Limb (tissue), 2 donors: ENCODE data around the gene OSBPL2.

Experiments used
- DNase-seq, 2 donors: peaks; one replicate each; pipeline ENCODE4 v3.0.0-alpha.2; 2016; ENCODE audit errors: extremely low spot score in 2 of 2

OSBPL2 gene

DNA sequence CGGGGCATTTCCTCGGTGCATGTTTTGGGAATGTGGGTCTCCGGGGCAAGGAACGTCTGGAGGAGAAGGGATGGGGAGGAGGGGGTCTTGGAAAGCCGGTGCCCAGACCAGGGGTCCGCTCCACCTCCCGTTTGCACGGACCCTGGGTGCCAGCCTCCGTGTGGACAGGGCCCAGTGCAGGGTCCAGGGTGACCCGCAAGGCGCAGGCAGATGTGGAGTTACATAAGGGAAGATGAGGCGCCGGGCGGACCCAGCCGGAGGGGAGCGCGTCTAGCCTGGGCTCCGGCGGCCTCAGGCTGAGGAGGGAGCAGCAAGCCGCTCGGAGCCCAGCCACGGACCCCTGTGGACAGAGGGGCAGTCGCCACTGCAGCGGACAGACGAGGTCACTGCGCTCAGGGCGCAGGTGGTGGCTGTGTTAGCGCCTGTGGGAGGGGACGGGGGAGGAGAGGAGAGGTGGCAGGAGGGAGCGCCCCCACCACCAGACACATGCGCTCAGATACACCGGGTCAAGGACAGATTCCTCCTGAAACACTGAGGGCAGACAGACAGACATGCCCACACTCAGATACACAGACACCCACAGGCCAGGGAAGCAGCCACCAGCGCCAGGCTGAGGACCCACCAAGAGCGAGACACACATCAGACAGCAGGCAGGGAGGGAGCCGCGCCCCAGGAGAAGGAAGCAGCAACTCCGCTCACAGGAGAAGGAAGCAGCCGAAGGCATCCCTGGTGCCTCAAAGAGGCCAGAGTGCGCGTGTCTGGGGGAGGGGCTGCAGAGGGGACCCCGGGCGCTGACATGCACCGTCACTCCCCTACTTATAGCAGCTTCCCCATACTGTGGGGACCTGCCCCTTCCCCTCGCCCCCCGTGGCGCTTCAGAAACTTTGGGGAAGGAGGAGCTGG, 17.4 kb upstream of the OSBPL2 start:
- DNase-seq, result no peak

DNA sequence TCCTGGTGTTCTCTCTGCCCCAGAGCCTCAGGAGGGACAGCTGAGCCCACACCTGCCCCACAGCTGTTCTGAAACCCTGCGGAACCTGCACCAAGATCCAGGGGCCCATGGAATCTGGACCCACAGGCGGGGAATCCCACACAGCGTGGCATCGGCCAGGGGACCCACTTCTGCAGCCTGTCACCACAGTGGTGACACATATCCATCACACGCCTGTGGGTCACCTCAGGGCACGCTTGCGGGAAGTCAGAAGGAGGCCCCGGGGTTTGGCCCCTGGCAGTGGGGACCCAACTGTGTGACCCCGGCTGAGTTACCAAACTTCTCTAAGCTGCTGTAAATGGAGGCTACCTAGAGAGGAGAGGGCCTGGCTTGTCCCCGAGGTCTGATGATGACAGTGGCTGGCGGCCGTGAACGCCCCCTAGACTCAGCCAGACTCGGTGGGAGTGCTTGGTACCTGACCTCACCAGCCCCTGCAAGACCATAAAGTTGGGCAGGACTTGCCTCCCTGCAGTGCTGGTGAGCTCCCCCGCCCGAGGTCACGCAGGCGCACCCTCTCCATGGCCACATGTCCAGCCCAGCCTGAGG, 16.0 kb upstream of the OSBPL2 start:
- no peak for DNase-seq

DNA sequence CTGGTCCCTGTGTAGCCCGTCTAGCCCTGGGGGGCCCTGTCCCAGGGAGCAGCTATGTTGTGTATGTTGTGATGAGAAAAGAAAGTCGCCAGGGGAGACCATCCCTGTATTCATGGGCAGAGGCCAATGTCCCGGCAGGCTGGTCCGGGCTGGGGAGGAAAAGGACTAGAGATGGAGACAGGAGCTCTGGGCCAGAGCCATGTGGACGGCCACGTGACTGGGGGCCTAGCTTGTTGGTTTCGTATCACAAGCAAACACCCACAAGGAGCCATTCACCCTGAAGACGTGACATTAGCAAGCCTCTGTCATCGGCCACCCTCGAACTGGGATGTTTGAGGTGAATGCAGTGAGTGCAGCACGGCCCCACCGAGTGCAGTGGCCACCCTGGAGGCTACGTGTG, 15.3 kb upstream of the OSBPL2 start:
- DNase-seq, result no peak

DNA sequence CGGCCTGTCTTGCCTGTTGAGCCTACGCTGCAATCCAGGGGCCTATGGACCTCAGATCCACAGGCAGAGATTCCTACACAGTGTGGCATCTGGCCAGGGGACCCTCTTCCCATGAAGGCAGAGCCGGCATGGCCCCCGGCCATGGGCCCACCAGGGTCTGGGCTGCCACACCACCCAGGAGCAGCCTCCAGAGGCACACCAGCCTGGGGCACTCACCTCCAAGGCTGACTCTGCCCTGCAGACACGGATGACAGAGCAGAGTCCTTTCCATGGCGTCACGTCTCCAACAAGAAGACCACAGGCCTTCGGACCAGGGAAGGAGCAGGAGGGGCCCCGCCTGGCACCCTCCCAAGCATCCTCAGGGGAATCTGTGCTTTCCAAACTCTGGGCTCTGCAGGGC, 14.8 kb upstream of the OSBPL2 start:
- no peak for DNase-seq

DNA sequence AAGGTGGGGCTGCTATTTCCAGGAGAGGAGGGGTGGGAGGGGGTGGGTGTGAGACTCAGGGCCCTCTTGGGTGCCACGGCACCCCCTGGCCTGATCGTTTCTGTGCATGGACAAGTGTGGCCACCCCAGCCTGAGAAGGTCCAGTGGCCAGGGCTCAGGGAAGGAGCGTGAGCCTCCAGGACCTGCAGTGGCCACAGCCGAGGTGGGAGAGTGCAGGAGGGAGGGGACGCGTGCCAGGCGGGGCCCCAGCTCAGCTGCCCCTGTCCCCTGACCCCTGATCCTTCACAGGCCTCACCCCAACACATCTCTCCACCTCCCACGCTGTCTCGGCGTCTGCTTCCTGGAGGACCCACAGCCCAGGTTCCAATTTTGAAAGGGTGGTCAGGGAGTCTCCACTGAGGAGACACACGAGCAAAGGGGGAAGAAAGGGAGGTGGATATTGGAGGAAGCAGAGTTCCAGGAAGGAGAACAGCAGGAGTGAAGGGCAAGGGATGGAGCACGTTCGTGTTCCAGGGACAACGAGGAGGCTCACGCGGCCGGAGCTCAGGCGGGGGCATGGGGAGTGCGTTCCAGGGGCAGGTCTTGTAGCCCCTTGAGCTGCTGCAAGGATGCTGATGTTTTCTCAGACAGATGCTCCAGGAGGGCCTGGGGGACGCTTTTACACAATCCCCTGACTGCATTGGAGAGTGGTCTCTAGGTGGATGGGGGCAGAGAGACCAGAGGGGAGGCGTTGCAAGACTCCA, 14.0 kb upstream of the OSBPL2 start:
- no peak for DNase-seq

DNA sequence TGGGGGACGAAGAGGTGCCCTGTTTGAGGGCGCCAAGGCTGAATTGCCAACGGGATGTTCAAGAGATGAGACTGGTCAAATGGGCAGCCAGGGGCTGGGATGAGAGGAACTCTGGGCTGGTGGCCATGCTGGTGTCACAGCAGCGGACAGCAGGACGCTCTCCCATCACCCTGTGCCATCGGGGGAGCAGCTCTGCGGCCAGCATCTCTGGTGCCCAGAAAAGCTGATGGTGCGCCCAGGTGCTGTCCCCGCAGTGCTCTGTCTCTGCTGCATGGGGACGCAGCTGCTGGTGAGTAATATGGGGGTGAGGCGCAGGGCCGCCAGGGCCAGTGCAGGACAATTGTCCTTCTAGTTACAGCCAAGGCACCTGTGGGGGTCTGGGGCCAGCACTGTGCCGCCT, 13.3 kb upstream of the OSBPL2 start:
- no peak for DNase-seq

DNA sequence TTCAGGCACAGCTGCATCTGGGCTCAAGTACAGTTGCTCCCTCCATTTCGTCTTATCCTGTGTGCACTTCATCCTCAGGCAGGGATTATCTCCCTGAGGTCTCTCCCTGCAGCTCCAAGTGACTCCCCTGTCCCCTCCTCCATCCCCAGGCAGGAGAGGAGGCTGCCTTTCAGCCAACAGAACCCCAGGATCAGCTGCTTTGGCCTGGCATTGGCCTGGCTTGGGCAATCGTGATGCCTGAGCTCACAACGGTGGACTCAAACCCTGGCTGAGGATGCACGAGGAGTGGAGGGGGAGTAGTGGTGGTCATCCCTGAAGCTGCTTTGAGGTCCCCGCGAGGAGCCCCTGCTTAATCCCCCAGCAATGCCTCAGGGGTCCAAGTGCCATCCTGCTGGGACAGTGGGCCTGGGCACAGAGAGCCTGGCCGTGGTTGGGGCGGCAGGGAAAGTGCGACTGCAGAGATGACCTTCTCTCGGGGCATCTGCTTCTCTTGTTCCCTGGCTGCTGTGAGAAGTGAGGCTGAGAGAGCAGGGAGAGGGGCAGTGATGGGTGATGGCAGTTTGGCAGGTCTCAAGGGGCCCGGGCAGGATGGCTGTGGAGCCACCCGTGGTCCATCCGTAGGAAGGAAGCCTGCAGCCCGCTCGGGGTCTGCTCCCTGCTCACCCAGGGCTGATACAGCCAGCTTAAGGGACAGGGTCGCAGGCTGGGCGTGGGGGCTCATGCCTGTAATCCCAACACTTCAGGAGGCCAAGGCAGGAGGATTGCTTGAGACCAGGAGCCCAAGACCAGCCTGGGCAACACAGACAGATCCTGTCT, 12.3 kb upstream of the OSBPL2 start:
- DNase-seq, result no peak

DNA sequence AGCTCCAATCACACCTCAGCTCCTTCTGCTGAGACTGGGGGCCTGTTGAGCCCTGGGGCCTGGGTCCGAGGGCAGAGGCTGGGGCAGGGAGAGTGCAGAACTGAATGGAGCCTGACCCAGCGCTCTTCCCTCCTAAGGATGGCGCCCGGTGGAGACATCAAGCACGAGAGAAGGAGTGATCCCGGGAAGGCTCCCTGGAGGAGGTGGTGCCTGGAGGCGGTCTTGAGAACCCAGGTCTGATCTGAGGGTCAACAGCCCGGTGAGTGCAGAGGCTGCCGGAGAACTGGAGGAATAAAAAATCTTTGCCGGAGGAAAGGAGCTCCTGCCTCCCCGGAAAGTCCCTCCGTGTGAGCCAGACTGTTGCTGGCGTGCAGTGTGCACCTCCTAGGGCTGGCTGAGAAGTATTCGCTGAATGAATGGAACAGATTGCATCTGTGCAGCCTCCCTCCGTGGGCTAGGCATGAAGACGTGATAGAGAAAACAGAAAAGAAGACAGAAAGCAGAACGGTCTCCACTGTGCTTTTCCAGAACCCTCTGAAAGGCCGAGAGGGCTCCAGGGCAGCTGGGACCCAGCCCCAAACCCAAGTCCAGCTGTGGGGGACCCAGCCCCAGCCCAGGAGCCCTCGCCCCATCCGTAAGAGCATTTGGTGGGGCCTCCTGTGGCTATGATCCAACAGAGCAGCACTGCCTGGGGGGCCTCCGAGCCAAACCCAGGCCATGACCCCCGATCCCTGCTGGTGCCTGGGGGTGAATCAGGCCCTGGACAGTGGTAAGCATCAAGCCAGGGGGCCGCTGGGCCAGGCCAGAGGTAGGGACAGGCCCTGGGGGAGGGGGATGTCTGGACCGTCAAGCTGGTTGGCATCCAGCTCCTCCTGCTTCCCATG, 11.4 kb upstream of the OSBPL2 start:
- DNase-seq, result no peak

DNA sequence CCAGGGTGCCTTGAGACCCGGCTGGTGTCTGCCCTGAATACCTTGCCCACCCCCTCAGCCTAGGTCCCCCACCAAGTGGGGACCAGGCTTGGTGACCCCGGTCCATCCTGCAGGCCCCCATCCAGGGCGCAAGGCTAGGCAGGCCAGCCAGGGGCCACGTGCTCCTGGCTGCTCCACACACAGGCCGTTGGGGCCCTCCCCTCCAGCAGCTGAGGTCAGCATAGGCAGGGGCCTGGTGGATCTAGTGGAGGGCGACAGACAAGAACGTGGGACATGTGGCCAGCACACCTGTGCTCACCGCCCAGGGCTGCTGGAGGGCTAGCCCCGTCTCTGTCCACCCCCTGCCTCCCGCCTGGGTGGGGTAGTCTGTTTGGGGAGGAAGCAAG, 10.7 kb upstream of the OSBPL2 start:
- DNase-seq, result no peak

DNA sequence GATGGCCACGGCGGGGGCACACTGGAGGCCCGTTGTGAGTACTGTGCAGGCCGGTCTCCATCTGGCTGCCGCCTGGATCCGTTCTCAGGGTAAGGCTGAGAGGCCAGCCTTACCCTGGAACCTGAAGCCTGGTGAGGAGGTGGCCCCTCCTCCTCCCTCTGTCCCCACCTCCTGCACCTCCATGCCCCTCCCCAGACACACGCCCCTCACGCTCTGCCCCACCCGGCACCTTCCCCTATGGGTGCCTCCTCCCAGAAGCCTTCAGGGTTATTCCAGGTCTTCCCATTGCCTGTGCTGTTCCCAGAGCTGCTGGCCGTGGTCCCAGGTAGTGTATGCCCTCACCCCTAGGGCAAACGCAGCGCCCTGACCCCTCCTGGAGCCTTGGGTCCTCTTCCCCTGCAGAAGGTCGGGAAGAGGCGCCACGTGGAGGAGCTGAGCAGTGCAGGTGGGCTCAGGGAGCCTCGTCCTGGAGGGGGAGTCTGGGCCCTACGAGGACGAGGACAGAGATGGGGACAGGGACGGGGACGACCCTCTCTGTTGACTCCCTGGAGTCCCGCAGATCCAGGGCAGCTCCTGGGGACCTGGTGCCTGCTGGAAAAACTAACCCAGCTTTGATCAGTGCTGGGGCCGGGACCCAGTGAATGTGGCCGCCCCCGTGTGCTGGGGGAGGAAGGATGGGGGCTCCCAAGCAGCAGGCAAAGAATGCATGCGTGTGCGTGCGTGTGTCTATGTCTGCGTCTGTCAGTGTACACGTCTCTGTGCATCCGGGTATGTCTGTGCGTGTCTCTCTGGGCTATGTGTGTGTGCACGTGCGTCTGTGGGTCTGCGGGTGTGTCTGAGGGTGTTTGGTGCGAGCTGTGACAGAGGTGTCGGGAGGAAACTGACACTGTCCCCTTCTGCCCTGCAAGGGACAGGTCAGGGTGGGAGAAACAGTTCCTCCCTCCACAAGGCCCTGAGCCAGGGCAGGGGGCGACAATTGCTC, 10.1 kb upstream of the OSBPL2 start:
- no peak for DNase-seq

DNA sequence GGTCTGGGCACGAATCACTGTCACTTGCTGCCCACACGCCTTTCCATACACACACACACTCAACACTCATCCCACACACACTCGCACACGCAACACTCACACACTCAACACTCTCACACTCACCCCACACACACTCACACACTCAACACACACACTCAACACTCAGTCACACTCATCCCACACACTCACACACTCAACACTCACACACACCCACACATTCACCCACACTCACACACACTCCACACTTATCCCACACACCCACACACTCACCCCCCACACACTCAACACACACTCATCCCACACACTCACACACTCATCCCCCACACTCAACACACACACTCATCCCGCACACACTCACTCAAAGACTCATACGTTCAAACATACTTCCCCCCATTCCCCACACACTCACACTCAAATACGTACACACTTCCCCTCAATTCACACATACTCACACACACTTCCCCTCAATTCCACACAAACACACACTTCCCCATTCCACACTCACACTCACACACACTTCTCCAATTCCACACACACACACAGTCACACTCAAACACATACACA, 9.3 kb upstream of the OSBPL2 start:
- no peak for DNase-seq

DNA sequence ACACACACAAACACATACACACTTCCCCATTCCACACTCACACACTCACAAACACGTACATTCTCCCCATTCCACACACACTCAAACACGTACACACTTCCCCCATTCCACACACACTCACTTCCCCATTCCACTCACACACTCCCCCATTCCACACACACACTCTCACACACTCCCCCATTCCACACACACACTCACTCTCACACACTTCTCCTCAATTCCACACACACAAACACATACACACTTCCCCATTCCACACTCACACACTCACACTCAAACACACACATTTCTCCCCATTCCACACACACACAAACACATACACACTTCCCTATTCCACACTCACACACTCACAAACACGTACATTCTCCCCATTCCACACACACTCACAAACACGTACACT, 8.7 kb upstream of the OSBPL2 start:
- no peak for DNase-seq

DNA sequence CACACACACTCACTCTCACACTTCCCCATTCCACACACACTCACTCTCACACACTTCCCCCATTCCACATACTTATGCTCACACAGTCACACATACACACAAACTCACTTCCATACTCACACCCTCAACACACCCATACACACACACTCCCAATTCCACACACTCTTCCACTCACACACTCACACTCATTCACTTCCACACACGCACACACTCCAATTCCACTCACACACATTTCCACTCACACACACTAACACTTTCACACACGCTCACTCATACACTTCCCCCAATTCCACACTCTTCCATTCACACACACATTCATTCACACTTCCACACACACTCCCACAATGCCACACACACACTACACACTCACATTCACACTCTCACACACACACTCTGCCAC, 8.0 kb upstream of the OSBPL2 start:
- DNase-seq, result no peak

DNA sequence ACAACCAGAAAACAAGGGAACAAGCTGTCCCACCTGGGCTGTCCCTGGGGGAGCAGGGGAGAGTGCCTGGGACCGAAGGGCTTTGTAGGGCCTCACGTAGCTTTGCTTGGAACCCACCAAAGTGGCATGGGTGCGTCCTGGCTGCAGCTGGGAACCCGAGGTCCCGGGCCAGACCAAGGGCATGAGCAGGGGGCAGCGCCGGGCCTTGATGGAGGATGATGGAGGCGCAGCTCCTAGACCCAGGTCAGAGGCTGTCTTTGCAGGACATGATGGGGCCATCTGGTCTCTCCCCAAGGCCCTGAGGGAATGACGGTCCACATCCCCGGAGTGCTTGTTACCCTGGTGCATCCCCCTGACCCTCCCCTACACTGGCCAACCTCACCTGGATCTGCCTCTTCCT, 7.6 kb upstream of the OSBPL2 start:
- DNase-seq, result no peak

DNA sequence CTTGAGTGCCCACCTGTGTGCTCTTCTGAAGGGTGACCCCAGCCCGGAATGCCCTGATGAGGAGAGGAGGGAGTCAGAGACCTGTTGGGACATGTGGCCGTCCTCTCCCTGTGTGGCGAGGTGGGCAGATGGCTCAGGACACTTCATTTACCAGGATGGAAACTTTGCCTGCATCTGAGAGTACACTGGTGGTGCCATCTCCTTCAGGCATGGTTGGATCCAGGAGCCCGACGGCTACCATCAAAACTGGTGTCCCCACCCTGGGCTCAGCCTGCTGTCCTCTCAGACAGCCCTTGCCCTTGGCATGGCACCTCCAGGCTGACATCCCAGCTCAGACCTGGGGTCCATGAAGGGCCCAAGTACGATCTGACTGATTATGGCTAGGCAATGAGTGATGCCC, 7.0 kb upstream of the OSBPL2 start:
- DNase-seq, result no peak

DNA sequence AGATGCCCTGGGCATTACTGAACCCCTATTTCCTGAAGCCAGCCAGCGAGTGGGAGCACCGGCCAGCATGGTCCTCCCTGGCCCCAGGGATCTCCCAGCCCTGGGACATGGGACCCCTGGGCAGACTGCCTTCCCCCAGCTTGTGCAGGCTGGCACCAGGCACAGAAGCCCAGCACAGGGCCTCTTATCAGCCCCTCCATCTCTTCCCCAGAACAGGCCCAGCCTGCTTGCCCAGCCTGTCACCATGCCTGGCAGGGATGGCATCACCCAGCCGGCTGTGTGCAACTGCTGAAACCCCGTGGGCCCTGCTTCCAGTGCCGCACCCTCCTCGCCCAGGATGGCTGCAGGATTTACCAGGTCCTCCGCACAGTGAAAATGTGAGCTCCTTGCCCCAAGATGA, 6.1 kb upstream of the OSBPL2 start:
- DNase-seq, result no peak

DNA sequence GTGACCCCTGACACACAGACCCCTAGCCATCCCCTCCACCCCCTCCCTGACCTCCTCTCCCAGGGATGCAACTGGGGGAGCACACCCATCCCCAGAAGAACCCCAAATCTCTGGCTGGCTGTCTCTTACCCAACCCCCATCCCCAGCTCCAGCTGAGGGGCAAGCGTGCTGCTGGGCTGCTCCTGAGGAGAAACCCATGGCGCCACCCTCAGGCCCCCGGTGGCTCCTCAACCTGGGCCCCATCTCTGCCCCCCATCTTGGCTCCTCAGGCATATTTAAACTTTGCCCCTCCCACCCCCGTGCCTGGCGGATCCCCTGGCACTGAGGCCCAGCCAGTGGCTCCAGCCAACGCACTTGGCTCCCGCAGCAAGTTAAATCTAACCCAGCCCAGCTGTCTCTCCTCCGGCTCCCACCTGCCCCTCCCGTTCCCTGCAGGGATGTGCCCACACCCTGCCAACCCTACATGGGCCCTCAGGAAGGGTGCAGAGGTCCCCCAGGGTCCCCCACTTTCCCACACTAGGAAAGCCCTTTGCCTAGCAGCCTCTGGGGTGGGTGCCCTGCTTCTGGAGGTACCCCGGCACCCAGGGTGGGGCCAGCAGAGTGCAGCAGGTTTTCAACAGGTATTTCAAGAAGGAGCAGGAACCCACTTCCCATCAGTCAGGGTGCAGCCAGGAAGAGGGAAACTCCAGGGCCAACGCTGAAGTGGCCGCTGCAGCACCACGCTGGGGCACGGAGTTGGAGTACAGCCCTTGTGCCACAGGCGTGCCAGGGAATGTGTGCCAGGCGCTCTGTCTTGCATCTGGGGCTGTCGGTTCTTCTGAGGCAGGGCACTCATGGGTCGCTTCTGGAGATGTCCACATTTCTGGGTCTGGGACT, 5.3 kb upstream of the OSBPL2 start:
- no peak for DNase-seq

DNA sequence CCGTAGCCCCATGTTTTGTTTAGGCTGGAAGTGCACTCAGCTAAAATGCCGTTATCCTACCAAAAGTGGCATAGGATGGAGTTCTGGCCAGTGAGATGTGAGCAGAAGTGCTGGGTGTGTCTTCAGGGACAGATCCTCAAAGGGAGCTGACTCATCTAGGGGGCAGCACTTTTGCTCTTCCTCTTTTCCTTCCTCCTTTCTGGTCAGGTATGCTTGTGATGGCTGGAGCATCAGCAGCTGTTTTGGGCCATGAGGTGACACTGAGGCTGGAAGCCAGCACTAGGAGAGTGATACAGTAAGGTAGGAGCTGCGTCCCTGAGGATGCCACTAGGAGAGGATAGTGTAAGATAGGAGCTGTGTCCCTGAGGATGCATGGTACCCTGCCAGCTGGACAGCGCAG, 4.6 kb upstream of the OSBPL2 start:
- no peak for DNase-seq
